Purkinje cell (primary cell): ENCODE measurements around the gene PCLAF. TPM values are rescaled to one million over a fixed set of nuclear protein-coding genes. Genes with fewer than 3 reads are reported as not detected.

Experiments
- polyA plus RNA-seq: library from polyadenylated mRNA; unstranded; fragments of >200 nt; fragmentation: Nextera tagmentation; gene quantifications from 2 replicates; pipeline ENCODE4 v1.2.1, GENCODE V29; 2014

Gene PCLAF
- 0.11 and 2.1 TPM in 2 replicates for polyA plus RNA-seq

DNA sequence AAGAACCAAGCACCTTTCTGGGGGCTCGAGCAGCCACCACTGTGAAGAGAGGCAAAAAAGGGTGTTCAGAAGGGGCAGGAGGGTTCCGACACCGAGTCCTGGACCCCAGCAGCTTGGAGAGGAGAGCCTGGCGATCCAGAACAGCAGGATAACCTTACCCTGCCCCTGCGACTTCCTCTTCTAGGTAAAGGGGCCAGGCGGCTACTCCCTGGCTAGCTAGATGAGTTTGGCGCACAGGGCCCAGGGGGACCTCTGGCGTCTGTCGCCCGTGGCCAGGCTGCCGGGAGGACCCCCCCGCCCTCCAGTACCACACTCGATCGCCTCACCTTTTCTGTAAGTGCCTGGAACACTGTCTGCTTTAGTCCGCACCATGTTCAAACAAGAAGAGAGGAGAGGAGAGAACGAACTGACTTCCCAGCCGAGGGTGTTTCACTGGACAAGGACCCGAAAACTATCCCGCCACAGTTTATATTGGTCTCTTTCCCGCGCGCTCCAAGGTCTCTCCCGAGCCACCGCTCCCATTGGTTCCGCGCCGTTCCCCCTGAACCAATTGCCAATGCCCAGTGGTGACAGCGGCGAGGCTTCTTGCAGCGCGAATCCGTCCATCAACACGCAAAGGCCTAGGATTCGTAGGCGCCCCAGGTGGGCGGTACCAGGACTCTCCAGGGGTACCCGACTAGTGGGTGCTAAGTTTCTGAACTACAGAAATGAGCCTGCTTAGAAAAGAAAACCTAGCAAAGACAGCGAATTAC lies at the start of gene PCLAF:
TSS of gene PCLAF (minus strand) at position 442 of the 752 bp plus-strand sequence. CDS start at position 372, 70 bp downstream.

DNA sequence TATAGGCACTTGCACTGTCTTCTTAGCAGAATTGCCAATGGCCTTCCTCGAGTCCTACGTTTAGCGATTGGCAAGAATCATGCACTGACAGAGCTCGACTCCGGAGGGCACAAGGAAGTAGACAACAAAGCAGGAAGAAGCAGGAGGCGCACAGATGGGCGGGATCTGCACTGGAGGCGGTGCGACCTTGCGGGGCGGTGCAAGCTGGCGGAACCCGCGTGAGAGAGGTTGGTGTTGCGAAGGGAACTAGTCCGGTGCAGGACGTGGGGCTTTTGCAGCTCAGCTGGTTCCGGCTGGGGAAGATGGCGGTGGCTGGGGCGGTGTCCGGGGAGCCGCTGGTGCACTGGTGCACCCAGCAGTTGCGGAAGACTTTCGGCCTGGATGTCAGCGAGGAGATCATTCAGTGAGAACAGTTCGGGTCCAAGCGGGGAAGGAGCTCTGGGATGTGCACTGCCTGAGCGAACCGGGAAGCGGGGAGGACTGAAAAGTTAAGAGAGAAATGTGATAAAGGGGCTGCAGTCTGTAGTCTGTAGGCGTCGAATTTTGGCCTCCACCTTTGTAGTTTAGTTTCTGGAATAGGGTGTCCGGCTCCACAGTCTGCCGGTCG lies 6.4 kb upstream of the PCLAF start, which contains the start of gene TRIP4:
TSS of gene TRIP4 (plus strand) at position 275 of the 607 bp plus-strand sequence. CDS start at position 303, 28 bp downstream.

DNA sequence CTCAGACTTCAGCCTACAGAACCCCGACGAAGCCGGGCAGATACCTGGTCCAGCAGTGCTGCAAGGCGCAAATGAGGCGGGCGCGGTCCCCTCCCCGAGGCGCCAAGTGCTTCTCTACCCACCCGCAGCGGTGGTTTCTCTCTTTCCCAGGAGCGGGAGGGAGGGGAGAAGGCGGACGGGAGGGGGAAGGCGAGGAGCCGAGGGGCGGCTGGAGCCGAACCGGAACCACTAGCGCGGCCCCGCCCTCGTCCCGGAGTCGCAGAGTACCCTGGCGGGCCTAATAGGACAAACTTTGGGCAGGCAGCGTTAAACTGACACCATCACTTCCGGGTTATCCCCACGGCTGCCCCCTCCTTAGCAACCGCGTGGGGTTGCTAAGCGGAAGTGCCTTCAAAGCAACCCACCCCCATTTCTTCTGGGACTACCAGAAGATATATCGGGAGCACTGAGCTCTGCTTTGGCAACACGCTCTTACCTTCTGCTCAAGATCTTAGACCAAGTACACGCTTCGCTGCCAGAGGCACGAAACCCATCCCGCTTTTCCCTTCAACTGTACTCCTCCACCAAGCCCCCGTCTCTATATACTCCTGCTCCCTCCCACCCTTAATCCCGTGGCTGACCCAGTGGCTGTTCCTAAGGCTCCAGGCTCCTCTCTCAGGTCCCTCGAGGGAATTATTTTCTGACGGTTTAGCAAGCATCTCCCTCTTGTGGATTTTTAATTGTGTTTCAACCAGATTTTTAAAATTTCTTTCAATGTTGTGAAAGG lies 25.1 kb downstream of the PCLAF start, which contains the start of gene CSNK1G1:
TSS of gene CSNK1G1 (minus strand) at position 230 of the 766 bp plus-strand sequence. CDS start 55,674 bp downstream, outside the sequence.

Other genes with a start within 250 kb of the PCLAF start
- gene SNX22, start 229.7 kb downstream of the PCLAF start, polyA plus RNA-seq, result 1.1 and 1.7 TPM in 2 replicates
- 345 and 379 TPM in 2 replicates for gene PPIB, start 218.4 kb downstream of the PCLAF start, polyA plus RNA-seq
- gene CSNK1G1, start 25.3 kb downstream of the PCLAF start, polyA plus RNA-seq, result 3.8 and 7.3 TPM in 2 replicates
- 21.2 and 21.9 TPM in 2 replicates for gene TRIP4, start 6.4 kb upstream of the PCLAF start, polyA plus RNA-seq
- gene ZNF609, start 79.1 kb upstream of the PCLAF start, polyA plus RNA-seq, result 6.9 and 12.5 TPM in 2 replicates